Measurements from ENCODE around the gene PDSS2. TPM values are rescaled to one million over a fixed set of nuclear protein-coding genes. Genes with fewer than 3 reads are reported as not detected.

The PDSS2 gene
- total RNA-seq, 1 experiment from 2014 or later, result 17.8 TPM

DNA sequence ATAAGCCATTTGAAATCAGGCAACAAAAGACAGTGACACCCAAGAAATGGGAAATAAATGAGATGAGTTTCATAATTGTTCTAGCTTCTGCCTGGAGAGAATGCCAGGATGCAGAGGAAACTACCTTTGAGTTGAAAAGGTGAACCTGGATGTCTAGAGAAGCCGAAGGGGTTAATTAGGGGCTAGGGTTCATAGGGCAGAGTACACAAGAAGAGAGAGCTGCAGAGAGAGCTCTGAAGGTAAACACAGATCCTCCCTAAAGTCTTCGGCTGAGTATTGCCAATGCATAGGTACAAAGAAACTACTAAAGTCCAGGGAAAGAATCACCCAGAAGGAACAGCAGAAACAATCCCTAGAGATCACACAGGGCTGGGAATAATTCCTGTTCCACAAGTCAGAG, 224.4 kb downstream of the PDSS2 start:
- POLR2A ChIA-PET (ENCODE audit: unreplicated experiment), result no interaction called here
- BruUV-seq (replicated peaks), result no TSS peak
- H3K9me3 ChIP-seq (ENCODE audit: insufficient read depth, low read depth), result no peaks in the 10 kb centered on the region; the same call in 1 of the 2 replicates
- H4K20me1 ChIP-seq (ENCODE audit: insufficient read depth), result no peaks in the 10 kb centered on the region
- no peak overlapping the region for H3K27ac ChIP-seq
- H3K4me2 ChIP-seq, result no peak overlapping the region
- H3K36me3 ChIP-seq (ENCODE audit: low read depth), result no peaks in the 10 kb centered on the region
- H3K4me3 ChIP-seq, result no peak overlapping the region
- CTCF ChIA-PET, result no interaction called here
- TF ChIP-seq, protein P1, sequence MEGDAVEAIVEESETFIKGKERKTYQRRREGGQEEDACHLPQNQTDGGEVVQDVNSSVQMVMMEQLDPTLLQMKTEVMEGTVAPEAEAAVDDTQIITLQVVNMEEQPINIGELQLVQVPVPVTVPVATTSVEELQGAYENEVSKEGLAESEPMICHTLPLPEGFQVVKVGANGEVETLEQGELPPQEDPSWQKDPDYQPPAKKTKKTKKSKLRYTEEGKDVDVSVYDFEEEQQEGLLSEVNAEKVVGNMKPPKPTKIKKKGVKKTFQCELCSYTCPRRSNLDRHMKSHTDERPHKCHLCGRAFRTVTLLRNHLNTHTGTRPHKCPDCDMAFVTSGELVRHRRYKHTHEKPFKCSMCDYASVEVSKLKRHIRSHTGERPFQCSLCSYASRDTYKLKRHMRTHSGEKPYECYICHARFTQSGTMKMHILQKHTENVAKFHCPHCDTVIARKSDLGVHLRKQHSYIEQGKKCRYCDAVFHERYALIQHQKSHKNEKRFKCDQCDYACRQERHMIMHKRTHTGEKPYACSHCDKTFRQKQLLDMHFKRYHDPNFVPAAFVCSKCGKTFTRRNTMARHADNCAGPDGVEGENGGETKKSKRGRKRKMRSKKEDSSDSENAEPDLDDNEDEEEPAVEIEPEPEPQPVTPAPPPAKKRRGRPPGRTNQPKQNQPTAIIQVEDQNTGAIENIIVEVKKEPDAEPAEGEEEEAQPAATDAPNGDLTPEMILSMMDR (conservative IDR thresholded peaks at IDR 0.05), result no peak
- TF ChIP-seq EZH2 (IDR thresholded peaks at IDR 0.05; ENCODE audit: low read depth), result no peak
- no peaks in the 10 kb centered on the region for H3K27me3 ChIP-seq (ENCODE audit: insufficient read depth, low read depth)
- H3K9me2 ChIP-seq (ENCODE audit: insufficient read depth), result no peaks in the 10 kb centered on the region
- no peaks in the 10 kb centered on the region for H3K4me1 ChIP-seq (replicated peaks; ENCODE audit: insufficient read depth)
- H3F3A ChIP-seq (ENCODE audit: insufficient read depth, low read depth), result no peaks in the 10 kb centered on the region
- intact Hi-C loops (cut with micrococcal nuclease; ENCODE audit: unreplicated experiment), result no loop called here
- DNase-seq, result no peak
- no peak overlapping the region for H2AFZ ChIP-seq
- no peaks in the 10 kb centered on the region for H3K79me2 ChIP-seq (ENCODE audit: low read depth)

DNA sequence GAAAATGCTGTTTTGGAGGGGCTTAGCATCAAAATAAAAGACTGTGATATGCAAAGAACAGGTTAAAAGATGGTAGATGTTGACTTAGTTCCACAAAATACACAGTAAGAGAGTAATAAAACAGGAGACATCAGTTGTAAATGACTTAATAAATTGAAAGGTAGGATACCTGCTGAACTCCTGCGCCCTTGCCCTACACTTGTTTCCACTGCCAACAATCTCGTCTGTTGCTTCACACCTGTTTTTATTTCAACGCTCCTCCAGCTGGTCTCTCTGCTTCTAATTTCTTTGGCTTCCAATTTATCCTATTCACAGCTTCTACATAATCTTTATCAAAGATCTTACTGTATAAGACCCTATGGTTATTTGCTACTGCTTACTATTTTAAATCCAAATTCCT, 228.1 kb downstream of the PDSS2 start:
- Histone ChIP-seq H2AFZ (no peak overlapping the region), H3K4me3 (no peak overlapping the region), H3K9me3 (ENCODE audit: insufficient read depth, low read depth) (no peaks in the 10 kb centered on the region; the same call in 1 of the 2 replicates), H3K4me1 (replicated peaks; ENCODE audit: insufficient read depth) (no peaks in the 10 kb centered on the region), H3F3A (ENCODE audit: insufficient read depth, low read depth) (no peaks in the 10 kb centered on the region), H4K20me1 (ENCODE audit: insufficient read depth) (no peaks in the 10 kb centered on the region), H3K36me3 (ENCODE audit: low read depth) (no peaks in the 10 kb centered on the region), H3K27me3 (ENCODE audit: insufficient read depth, low read depth) (no peaks in the 10 kb centered on the region), H3K79me2 (ENCODE audit: low read depth) (no peaks in the 10 kb centered on the region), H3K9me2 (ENCODE audit: insufficient read depth) (no peaks in the 10 kb centered on the region), H3K4me2 (no peak overlapping the region), H3K27ac (no peak overlapping the region)
- no peak for TF ChIP-seq EZH2 (IDR thresholded peaks at IDR 0.05; ENCODE audit: low read depth)
- TF ChIP-seq, protein P1 (conservative IDR thresholded peaks at IDR 0.05), result no peak
- no peak for DNase-seq
- intact Hi-C loops (cut with micrococcal nuclease; ENCODE audit: unreplicated experiment), result no loop called here
- POLR2A ChIA-PET (ENCODE audit: unreplicated experiment), result no interaction called here
- CTCF ChIA-PET, result interaction anchor here (0.5 kb wide), 1 partner anchor 282 kb away, joined by 10 read pairs; no protein-coding TSS in a partner anchor
- BruUV-seq (replicated peaks), result no TSS peak

DNA sequence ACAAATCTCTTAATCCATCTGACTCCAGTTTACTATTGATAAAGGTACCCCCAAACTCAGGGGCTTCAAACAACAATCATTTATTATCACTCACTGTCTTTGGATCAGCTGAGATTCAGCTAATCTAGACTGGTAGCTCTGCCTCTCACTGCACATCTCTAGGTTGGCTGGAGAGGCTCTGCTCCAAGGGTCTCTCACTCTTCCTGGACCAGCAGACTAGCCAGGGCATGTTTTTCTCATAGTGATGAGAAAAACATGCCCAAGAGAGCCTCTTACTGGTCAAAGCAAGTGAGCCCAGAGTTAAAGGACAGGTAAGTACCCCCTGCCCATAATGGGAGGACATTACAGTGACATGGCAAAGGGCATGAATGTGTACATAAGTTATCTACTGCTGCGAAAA, 228.9 kb downstream of the PDSS2 start:
- TF ChIP-seq EZH2 (IDR thresholded peaks at IDR 0.05; ENCODE audit: low read depth), result no peak
- TF ChIP-seq, protein P1 (conservative IDR thresholded peaks at IDR 0.05), result no peak
- Histone ChIP-seq H3K27me3 (ENCODE audit: insufficient read depth, low read depth) (no peaks in the 10 kb centered on the region), H3K4me2 (no peak overlapping the region), H2AFZ (no peak overlapping the region), H4K20me1 (ENCODE audit: insufficient read depth) (no peaks in the 10 kb centered on the region), H3K4me1 (replicated peaks; ENCODE audit: insufficient read depth) (no peaks in the 10 kb centered on the region), H3K4me3 (no peak overlapping the region), H3F3A (ENCODE audit: insufficient read depth, low read depth) (no peaks in the 10 kb centered on the region), H3K79me2 (ENCODE audit: low read depth) (no peaks in the 10 kb centered on the region), H3K9me3 (ENCODE audit: insufficient read depth, low read depth) (no peaks in the 10 kb centered on the region), H3K27ac (no peak overlapping the region), H3K9me2 (ENCODE audit: insufficient read depth) (no peaks in the 10 kb centered on the region), H3K36me3 (ENCODE audit: low read depth) (no peaks in the 10 kb centered on the region)
- BruUV-seq (replicated peaks), result no TSS peak
- POLR2A ChIA-PET (ENCODE audit: unreplicated experiment), result no interaction called here
- intact Hi-C loops (cut with micrococcal nuclease; ENCODE audit: unreplicated experiment), result no loop called here
- CTCF ChIA-PET, result no interaction called here
- no peak for DNase-seq
